ENCODE measurements around the gene SLIT3.

Gene SLIT3

GRCh38 chr5:168869615-168870227 lies 431.2 kb downstream of the SLIT3 start:
- Histone ChIP-seq H3K27me3 (replicated peaks; ENCODE audit: control insufficient read depth, insufficient read depth, low read length) (no peaks in the 10 kb centered on the region), H3K36me3 (ENCODE audit: control insufficient read depth, insufficient read depth, low read length) (no peaks in the 10 kb centered on the region), H3K4me3 (replicated peaks; ENCODE audit: low read depth, low read length) (no peak overlapping the region)
- no peak for TF ChIP-seq CTCF (IDR thresholded peaks at IDR 0.05; ENCODE audit: insufficient read depth, low read length, poor library complexity, severe bottlenecking)
- DNase-seq (ENCODE audit: extremely low read depth, insufficient read length): no peak

GRCh38 chr5:168867241-168867640 lies 433.7 kb downstream of the SLIT3 start:
- no peak for TF ChIP-seq CTCF (IDR thresholded peaks at IDR 0.05; ENCODE audit: insufficient read depth, low read length, poor library complexity, severe bottlenecking)
- H3K27me3 ChIP-seq (replicated peaks; ENCODE audit: control insufficient read depth, insufficient read depth, low read length): no peaks in the 10 kb centered on the region
- no peaks in the 10 kb centered on the region for H3K36me3 ChIP-seq (ENCODE audit: control insufficient read depth, insufficient read depth, low read length)

GRCh38 chr5:168865968-168866367 lies 435.0 kb downstream of the SLIT3 start:
- H3K27me3 ChIP-seq (replicated peaks; ENCODE audit: control insufficient read depth, insufficient read depth, low read length): no peaks in the 10 kb centered on the region
- DNase-seq (ENCODE audit: extremely low read depth, insufficient read length): no peak
- TF ChIP-seq CTCF (IDR thresholded peaks at IDR 0.05; ENCODE audit: insufficient read depth, low read length, poor library complexity, severe bottlenecking): no peak

More at GRCh38 chr5:168867241-168867640, 433.7 kb downstream of the SLIT3 start:
- DNase-seq (ENCODE audit: extremely low read depth, insufficient read length): no peak
- no peak overlapping the region for H3K4me3 ChIP-seq (replicated peaks; ENCODE audit: low read depth, low read length)

GRCh38 chr5:168863021-168863420 lies 437.9 kb downstream of the SLIT3 start:
- no peak for TF ChIP-seq CTCF (IDR thresholded peaks at IDR 0.05; ENCODE audit: insufficient read depth, low read length, poor library complexity, severe bottlenecking)
- no peak for DNase-seq (ENCODE audit: extremely low read depth, insufficient read length)
- Histone ChIP-seq H3K36me3 (ENCODE audit: control insufficient read depth, insufficient read depth, low read length) (no peaks in the 10 kb centered on the region), H3K4me3 (replicated peaks; ENCODE audit: low read depth, low read length) (no peak overlapping the region), H3K27me3 (replicated peaks; ENCODE audit: control insufficient read depth, insufficient read depth, low read length) (no peaks in the 10 kb centered on the region; the same call in 1 of the 2 replicates)

More at GRCh38 chr5:168865968-168866367, 435.0 kb downstream of the SLIT3 start:
- Histone ChIP-seq H3K36me3 (ENCODE audit: control insufficient read depth, insufficient read depth, low read length) (no peaks in the 10 kb centered on the region), H3K4me3 (replicated peaks; ENCODE audit: low read depth, low read length) (no peak overlapping the region)

GRCh38 chr5:168860503-168860902 lies 440.4 kb downstream of the SLIT3 start:
- DNase-seq (ENCODE audit: extremely low read depth, insufficient read length): no peak
- H3K36me3 ChIP-seq (ENCODE audit: control insufficient read depth, insufficient read depth, low read length): no peaks in the 10 kb centered on the region
- no peak overlapping the region for H3K4me3 ChIP-seq (replicated peaks; ENCODE audit: low read depth, low read length)
- no peaks in the 10 kb centered on the region; the same call in 1 of the 2 replicates for H3K27me3 ChIP-seq (replicated peaks; ENCODE audit: control insufficient read depth, insufficient read depth, low read length)
- TF ChIP-seq CTCF (IDR thresholded peaks at IDR 0.05; ENCODE audit: insufficient read depth, low read length, poor library complexity, severe bottlenecking): no peak

- Histone ChIP-seq H3K27me3 (replicated peaks; ENCODE audit: control insufficient read depth, insufficient read depth, low read length) (no peaks in the 10 kb centered on the region; the same call in 1 of the 2 replicates), H3K4me3 (replicated peaks; ENCODE audit: low read depth, low read length) (no peak overlapping the region), H3K36me3 (ENCODE audit: control insufficient read depth, insufficient read depth, low read length) (no peaks in the 10 kb centered on the region)
- no peak for TF ChIP-seq CTCF (IDR thresholded peaks at IDR 0.05; ENCODE audit: insufficient read depth, low read length, poor library complexity, severe bottlenecking)
- DNase-seq (ENCODE audit: extremely low read depth, insufficient read length): no peak
Measured at GRCh38 chr5:168860081-168860480, 440.9 kb downstream of the SLIT3 start.

All from GM06990 (cell line).